Measurements from ENCODE around the gene MDFI.

Gene MDFI

GRCh38 chr6:41685641-41686380 is 47.5 kb downstream of the MDFI start:
- TF ChIP-seq, protein P1, sequence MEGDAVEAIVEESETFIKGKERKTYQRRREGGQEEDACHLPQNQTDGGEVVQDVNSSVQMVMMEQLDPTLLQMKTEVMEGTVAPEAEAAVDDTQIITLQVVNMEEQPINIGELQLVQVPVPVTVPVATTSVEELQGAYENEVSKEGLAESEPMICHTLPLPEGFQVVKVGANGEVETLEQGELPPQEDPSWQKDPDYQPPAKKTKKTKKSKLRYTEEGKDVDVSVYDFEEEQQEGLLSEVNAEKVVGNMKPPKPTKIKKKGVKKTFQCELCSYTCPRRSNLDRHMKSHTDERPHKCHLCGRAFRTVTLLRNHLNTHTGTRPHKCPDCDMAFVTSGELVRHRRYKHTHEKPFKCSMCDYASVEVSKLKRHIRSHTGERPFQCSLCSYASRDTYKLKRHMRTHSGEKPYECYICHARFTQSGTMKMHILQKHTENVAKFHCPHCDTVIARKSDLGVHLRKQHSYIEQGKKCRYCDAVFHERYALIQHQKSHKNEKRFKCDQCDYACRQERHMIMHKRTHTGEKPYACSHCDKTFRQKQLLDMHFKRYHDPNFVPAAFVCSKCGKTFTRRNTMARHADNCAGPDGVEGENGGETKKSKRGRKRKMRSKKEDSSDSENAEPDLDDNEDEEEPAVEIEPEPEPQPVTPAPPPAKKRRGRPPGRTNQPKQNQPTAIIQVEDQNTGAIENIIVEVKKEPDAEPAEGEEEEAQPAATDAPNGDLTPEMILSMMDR (conservative IDR thresholded peaks at IDR 0.05; ENCODE audit: low read depth, low read length) = no peak
- DNase-seq (ENCODE audit: low read depth) = no peak
- H3K4me3 ChIP-seq (ENCODE audit: low read length) = no peak overlapping the region

DNA sequence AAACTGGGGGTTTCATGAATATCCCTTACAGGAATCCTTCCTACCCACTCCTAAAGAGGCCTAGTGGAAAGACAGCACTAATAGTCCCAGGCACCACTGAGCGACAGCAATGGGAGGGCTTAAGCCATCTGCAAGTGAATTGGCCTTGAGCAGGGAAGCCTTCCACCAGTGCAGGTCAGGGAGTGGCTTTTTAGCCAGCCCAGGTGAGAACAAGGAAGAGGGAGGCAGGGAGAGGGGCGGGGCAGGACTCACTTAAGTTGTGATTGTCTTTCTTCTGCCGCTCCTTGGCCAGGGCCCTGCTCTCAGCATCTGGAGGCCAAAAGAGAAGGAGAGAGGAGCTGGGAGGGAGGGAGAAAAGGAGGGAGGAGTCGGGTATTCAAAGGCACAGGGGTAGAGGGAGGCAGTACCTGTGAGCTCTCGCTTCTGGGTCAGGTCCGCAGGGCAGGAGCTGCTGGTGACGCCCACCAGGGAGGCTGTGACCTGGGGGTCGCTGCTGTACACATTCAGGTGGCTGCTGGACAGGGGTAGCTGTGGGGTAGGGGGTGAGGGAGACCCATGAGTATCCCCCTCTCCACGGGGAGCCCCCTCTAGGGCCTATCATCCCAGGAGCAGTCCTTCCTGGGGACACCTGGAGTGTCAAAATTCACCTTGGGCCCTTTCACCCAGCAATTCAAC is 49.4 kb downstream of the MDFI start:
- TF ChIP-seq, protein P1 (conservative IDR thresholded peaks at IDR 0.05; ENCODE audit: low read depth, low read length) = no peak
- H3K4me3 ChIP-seq (ENCODE audit: low read length) = no peak overlapping the region
- DNase-seq (ENCODE audit: low read depth) = no peak

DNA sequence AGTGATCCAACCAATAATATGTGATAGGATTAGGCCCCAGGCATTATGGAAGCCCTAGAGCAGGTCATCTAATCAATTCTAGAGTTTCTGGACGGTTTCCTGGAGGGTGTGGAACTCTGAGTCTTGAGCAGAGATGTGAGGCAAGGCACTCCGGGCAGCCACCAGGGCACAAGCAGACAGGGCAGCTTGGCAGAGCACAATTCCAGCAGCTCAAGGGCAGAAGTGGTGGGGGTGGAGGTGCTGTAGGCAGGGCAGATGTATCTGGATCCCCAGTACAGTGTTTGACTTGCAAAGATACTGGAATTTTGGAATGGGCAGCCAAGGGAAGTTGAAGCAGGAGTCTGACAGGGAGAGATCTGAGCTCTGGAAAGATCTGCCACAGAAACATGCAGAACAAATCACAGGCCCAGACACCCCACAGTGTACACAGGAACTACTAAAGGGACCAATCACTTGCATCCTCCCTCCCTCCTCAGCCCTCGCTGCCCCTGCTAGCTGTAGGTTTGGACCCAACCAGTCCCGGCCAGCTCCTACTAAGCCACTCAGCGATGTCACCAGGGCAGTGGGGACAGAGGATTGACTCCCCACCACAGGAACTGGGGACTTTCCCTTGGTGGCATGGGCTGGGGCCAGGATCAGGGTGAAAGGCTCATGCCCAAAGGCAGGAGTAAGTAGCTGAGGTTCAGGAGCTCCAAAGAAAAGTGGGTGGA is 50.1 kb downstream of the MDFI start:
- no peak for DNase-seq (ENCODE audit: low read depth)
- H3K4me3 ChIP-seq (ENCODE audit: low read length) = no peak overlapping the region
- TF ChIP-seq, protein P1 (conservative IDR thresholded peaks at IDR 0.05; ENCODE audit: low read depth, low read length) = no peak

- no peak overlapping the region for H3K4me3 ChIP-seq (ENCODE audit: low read length)
- TF ChIP-seq, protein P1 (conservative IDR thresholded peaks at IDR 0.05; ENCODE audit: low read depth, low read length) = no peak
- DNase-seq (ENCODE audit: low read depth) = no peak
These were observed 51.1 kb downstream of the MDFI start for GRCh38 chr6:41689171-41690008.

DNA sequence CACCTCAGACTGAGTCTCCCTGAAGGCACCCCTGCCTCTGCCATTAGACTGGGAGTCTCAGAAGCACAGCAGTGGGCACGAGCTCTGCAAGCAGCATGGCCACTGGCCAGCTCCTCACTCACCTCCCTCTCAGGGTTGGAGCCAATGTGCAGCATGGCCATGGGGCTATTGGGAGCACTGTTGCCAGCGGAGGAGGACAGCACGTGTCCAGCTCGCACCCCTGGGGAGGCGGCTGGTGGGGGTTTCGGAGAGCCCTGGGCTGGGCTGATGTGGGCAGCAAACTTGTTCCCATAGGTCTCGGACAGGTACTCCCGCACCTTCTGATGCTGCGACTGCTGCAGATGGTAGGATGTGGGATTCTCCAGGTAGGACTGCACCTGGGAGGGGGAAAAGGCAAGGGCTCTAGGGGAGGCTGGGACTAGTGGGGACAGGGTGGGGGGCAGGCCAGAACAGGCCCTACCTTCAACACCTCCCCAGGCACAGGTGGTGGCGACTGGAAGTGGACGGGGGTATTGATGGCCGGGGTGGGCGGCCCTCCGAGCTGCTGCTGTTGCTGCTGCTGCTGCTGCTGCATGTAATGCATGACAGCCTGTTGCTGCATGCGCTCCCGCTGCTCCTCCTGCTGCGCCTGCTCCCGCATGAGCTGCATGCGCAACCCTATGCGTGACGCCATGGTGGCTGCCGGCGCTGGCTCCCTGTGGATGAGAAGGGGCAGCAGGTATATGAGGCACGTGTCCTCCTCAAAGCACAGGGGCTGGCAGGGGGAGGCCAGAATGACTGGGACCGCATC is 52.5 kb downstream of the MDFI start:
- H3K4me3 ChIP-seq (ENCODE audit: low read length) = no peak overlapping the region
- TF ChIP-seq, protein P1 (conservative IDR thresholded peaks at IDR 0.05; ENCODE audit: low read depth, low read length) = no peak
- no peak for DNase-seq (ENCODE audit: low read depth)

DNA sequence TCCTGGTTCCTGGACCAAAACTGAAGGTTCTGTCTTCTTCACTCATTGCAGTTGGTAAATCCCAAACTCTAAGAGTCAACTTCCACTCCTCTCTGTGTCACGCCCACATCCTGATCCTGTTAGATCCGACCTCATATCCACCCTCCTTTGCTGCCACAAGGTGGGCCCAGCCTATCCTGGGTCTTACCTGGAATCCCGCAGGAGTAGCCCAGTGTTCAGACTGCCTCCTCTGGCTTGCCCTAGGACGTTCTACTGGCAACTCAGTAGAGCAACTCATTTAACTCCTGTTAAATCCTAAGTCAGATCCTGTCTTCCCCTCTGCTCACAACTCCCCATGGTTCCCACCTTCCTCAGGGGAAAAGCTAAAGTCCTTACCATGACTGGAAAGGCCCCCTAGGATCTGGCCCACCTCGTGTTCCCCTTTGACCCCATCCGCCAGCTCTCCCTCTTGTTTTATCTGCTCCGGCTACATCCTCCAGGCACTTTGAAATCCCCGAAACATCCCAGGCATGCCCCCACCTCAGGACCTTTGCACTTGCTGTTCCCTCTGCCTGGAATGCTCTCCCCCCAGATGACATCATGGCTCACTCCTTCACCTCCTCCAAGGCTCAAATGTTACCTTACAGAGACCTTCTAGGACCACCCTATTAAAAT is 53.3 kb downstream of the MDFI start:
- TF ChIP-seq, protein P1 (conservative IDR thresholded peaks at IDR 0.05; ENCODE audit: low read depth, low read length) = no peak
- no peak for DNase-seq (ENCODE audit: low read depth)
- no peak overlapping the region for H3K4me3 ChIP-seq (ENCODE audit: low read length)
